GM18499 (cell line): ENCODE data around the gene MCC.

Experiments
- ATAC-seq: cut with Tn5 transposase; IDR thresholded peaks from one replicate; pipeline ENCODE4 v1.9.1; 2021; ENCODE audit warnings: moderate number of reproducible peaks; ENCODE audit not compliant: insufficient read depth, unreplicated experiment

The MCC gene

DNA sequence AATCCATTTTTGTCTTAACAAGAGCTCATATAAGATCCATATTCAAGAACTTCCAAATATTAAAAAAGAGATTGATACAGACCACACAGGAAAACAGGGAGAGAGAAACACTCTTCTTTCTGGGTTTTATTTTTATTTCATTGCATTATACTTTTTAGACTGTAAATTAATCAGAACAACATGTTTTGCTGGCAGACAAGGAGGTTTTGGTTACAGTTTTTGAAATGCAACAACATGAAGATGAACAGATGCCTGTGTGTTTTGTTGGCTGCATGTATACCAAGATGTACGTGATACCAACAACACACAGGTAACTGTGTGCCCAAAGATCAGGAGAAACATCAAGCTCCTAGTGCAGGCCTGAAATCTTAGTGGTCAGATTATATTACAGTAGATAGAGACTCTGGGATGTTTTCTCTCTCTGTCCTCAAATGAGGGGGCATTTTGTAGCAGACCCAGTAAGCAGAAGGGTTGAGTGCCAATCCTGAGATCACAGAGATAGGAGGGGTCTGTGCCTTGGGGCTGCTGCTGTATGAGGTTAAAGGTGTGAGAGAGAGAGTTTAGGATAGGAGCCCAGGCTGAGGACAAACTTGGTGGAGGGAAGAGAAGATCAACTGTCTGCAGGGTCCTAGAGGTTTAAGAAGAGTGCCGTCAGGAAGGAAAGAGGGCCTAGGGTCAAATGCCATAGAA, 359.5 kb downstream of the MCC start:
- no peak for ATAC-seq

- no peak for ATAC-seq
These were observed 360.2 kb downstream of the MCC start for GRCh38 chr5:113128082-113128481.

GRCh38 chr5:113127021-113127420, 361.2 kb downstream of the MCC start:
- ATAC-seq: no peak

- no peak for ATAC-seq
These were observed 362.9 kb downstream of the MCC start for GRCh38 chr5:113125371-113125770.

DNA sequence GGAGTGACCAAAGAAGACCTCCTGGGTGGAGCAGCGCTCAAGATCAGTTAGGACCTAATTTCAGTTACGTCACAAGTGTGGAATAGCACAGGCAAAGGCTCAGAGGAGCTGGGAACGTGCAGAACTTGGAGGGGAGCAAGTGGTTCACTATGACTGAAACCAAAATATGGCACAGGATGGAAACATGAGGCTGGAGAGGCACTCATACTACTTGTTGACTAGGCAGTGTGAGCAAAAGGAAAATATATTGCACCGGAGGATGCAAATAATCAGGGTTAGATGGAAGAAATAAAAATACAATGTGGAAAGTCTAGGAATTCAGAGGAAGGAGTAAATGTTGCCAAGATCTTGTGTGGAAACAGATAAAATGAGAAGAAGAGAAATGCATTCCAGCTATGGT, 363.3 kb downstream of the MCC start:
- no peak for ATAC-seq

GRCh38 chr5:113124265-113124664, 364.0 kb downstream of the MCC start:
- no peak for ATAC-seq

DNA sequence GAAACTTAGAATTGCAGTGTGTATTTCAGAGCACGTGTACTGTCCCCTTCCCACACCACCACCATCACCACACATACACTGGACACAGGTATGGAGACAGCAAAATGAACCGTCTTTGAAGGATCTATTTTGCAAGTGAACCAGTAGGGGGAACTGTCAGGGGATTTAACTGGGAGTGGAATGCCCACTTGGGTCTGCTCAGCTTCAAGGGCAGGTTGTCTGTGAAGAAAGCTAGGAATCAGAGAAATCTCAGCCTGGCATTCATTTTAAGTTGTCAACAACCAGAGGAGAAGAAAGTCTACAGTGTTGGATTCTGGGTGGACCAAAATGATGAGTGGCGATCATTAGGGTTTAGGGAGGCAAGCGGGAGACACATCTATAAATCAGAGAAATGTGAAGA, 364.6 kb downstream of the MCC start:
- ATAC-seq: no peak

GRCh38 chr5:113122053-113122452, 366.2 kb downstream of the MCC start:
- ATAC-seq: no peak

GRCh38 chr5:113119246-113119924, 368.9 kb downstream of the MCC start:
- no peak for ATAC-seq

DNA sequence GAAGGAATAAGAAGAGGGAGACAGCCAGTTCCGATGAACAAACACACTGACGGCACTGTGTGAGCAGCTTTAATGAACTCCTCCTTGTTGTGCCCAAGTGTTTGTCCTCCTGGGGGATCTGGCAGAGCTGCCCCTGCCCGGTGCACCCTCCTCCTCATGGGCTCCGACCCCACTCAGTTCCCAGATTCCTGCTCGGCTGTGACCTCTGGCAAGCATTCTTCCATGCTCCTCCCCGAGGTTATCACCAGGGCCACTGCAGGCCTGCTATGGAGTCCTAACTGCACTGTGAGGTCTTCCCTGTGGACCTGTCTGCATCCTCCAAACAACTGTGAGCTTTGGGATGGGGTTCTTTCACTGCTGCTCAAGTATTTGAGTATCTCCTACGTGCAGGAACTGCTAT, 369.5 kb downstream of the MCC start:
- ATAC-seq: no peak

DNA sequence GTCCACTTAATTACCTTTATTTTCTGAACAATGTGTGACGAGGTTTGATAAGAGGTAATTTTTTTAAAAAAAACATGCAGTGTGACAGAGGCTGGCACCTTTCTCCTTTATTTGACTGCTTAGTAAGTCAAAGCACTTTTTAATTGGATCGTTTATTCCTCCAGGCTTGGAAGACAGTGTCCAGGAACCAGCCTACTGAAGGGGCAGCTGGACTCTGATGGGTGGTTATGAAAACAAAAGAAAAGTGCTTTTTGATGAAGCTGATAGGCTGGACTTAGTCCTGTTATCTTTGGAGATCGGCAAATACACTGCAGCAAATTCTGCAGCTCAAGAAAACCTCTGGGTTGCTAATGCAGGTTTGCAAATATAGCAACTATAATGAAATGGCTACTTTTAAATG, 370.0 kb downstream of the MCC start:
- no peak for ATAC-seq

DNA sequence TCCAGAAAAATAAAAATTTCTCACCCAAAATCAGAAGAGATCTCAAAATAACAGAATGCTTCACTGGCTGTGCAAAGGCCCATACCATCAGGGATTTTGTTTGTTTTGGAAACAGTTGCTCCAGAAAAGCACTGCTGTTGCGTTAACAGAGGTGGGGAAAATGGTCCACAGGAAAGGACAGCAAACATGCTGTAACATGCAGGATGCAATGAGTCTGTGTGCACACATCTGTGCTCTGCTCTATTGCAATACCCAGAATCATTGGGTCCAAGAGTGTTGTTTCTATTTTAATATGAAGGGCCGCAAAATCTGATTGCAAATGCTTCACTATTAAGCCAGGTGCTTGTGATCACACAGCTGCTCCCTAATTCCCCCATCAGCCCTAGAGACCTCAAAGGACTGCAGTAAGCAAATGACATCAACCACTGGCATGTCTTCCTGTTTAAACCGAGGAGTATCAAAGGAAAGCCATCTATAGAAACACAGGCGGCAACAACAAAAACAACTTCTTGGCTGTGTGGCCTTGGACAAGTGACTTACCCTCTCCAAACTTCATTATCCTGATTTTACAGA, 370.6 kb downstream of the MCC start:
- ATAC-seq: no peak

GRCh38 chr5:113115956-113116355, 372.3 kb downstream of the MCC start:
- ATAC-seq: no peak

GRCh38 chr5:113115061-113115460, 373.2 kb downstream of the MCC start:
- ATAC-seq: no peak

- no peak for ATAC-seq
These were observed 373.7 kb downstream of the MCC start for GRCh38 chr5:113114559-113114958.

GRCh38 chr5:113112435-113112834, 375.8 kb downstream of the MCC start:
- no peak for ATAC-seq

- ATAC-seq: no peak
These were observed 378.1 kb downstream of the MCC start for GRCh38 chr5:113110117-113110516.

DNA sequence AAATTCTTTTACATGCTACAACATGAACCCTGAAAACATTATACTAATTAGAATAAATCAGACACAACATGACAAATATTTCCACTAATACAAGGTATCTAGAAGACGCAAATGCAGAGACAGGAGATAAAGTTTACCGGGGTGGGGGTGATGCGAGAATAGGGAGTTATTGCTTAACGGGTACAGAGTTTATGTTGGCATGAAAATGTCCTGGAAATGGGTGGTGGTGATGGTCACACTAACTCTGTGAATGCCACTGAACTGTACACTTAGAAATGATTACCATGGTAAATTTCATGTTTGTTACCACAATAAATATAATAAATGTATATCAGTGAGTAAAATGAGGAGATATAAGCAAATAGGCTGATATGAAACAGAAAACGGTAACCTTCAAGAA, 378.9 kb downstream of the MCC start:
- ATAC-seq: no peak

GRCh38 chr5:113108485-113108884, 379.8 kb downstream of the MCC start:
- no peak for ATAC-seq

DNA sequence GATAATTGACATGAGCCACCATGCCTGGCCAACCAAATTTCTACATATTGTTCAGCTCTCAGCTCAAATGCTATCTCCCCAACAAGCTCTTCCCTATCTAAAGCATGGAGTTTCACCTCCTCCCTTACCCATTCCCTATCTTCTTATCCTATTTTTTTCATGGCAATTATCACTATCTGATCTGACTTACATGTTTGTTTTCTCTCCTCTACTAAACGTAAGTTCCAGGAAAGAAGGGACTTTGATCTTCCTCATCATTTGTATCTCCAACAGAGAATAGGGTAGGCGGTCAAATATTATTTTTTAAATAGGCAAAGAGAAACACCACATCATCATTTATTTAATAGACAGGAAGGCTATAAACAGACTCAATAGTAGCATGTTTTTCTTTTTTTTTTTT, 381.4 kb downstream of the MCC start:
- no peak for ATAC-seq

DNA sequence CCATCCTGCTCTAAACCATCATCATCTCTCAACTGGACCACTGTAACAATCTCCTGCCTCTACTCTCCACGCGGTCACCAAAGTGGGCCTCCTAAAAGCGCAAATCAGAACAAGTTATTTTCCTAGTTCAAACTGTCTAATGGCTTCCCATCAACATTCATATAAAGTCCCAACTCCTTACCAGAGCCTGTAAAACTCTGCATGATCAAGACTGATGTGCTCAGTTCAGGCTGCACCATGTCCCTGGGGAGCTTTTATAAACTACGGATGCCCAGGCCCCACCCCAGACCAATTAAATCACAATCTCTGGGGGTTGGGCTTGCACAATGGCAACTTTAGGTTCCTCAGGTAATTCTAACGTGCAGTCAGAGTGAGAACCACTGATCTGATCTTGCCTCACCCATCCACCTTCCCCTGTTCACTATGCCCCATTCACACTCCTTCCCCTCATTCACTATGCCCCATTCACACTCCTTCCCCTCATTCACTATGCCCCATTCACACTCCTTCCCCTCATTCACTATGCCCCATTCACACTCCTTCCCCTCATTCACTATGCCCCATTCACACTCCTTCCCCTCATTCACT, 382.5 kb downstream of the MCC start:
- ATAC-seq: no peak
